Airway epithelial cell (primary cell): Measurements from ENCODE around the gene BCL6. TPM values are rescaled to one million over a fixed set of nuclear protein-coding genes. Genes with fewer than 3 reads are reported as not detected.

ENCODE experiments used
- total RNA-seq: library from RNA; depleted of rRNA; stranded (reverse); fragments of >200 nt; gene quantifications from 2 replicates; pipeline ENCODE4 v1.2.3, GENCODE V29; 2015

Gene BCL6
- 7.1 and 13.8 TPM in 2 replicates for total RNA-seq

GRCh38 chr3:187745201-187746058 is at the start of gene BCL6:
Gene BCL6 (minus strand): TSS chr3:187745468. CDS start chr3:187733693, 11,775 bp downstream.

GRCh38 chr3:187702507-187703033 is 42.7 kb downstream of the BCL6 start, which contains the start of gene RTP2:
Gene RTP2 (minus strand): TSS chr3:187702557. CDS start chr3:187702128, 429 bp downstream.

Other genes starting within 250 kb of the BCL6 start
- not detected in 2 replicates for gene SST, start 75.1 kb downstream of the BCL6 start, total RNA-seq
- gene RTP2, start 42.9 kb downstream of the BCL6 start, total RNA-seq = not detected in 2 replicates